Endothelial cell of umbilical vein (primary cell): ENCODE results near the gene TMEFF2. TPM values are rescaled to one million over a fixed set of nuclear protein-coding genes. Genes with fewer than 3 reads are reported as not detected.

ENCODE experiments used
- BruUV-seq: library from RNA; stranded (reverse); fragments of 400-500 nt; replicated peaks from 2 replicates; lab custom pipeline; 2021; lab: Mats Ljungman, UMichigan
- CTCF ChIA-PET: fragments of 300-600, 350-600 bp; sonication (Branson Sonifier 250); formaldehyde crosslinking; loops from one replicate; lab custom pipeline; 2021; ENCODE audit warnings: antibody characterized with exemption, inconsistent platforms; lab: Charles Lee
- POLR2A ChIA-PET: fragments of 300-600, 350-600 bp; sonication (Branson Sonifier 250); formaldehyde crosslinking; loops from one replicate; lab custom pipeline; 2021; ENCODE audit warnings: antibody characterized with exemption, inconsistent platforms; lab: Charles Lee
- DNase-seq: peaks from one replicate; pipeline ENCODE4 v3.0.0-alpha.2; 2011; ENCODE audit warnings: low read depth, low spot score
- FAIRE-seq: peaks from 2 replicates; lab custom pipeline; 2011; peaks lifted over from hg19 to GRCh38; lab: Jason Lieb, UNC
- H2AFZ ChIP-seq: 2 replicates; pipeline ENCODE4 v1.6.0; 2012; ENCODE audit warnings: low read depth, low read length, control low read depth, inconsistent platforms
- H3K27ac ChIP-seq: 2 replicates; pipeline ENCODE4 v1.5.1; 2011; ENCODE audit warnings: low read depth, mild to moderate bottlenecking, control low read depth, low read length, moderate library complexity; ENCODE audit not compliant: insufficient read depth
- H3K27me3 ChIP-seq, 2 experiments: 2 replicates each; pipeline versions ENCODE4 v1.6.0 to v1.6.1; 2011; ENCODE audit warnings: low read length in 2 of 2, mixed read lengths in 1 of 2; ENCODE audit not compliant: control insufficient read depth in 2 of 2, insufficient read depth in 2 of 2
- H3K36me3 ChIP-seq, 2 experiments: 2 replicates in 1 of 2; 3 replicates in 1 of 2; pipeline ENCODE4 v1.5.1; 2011; ENCODE audit warnings: low read length in 2 of 2, mild to moderate bottlenecking in 1 of 2, moderate library complexity in 1 of 2; ENCODE audit not compliant: control insufficient read depth in 2 of 2, insufficient read depth in 2 of 2; ENCODE audit errors: extremely low read depth in 1 of 2
- H3K4me1 ChIP-seq: 3 replicates; pipeline ENCODE4 v1.5.1; 2011; ENCODE audit warnings: mild to moderate bottlenecking, low read length; ENCODE audit not compliant: control insufficient read depth, insufficient read depth; ENCODE audit errors: extremely low read depth
- H3K4me2 ChIP-seq: 2 replicates; pipeline ENCODE4 v1.6.1; 2011; ENCODE audit warnings: low read length, control low read depth, mixed read lengths; ENCODE audit not compliant: insufficient read depth
- H3K4me3 ChIP-seq, 3 experiments: fragments of 200-600 bp in 1 of 3; sonication (generic), shearing (Covaris generic) in 1 of 3; replicated peaks in 1 of 3; 2 replicates each; pipeline ENCODE4 v1.5.1; 2011 to 2016; ENCODE audit warnings: control low read depth in 3 of 3, low read length in 3 of 3, mild to moderate bottlenecking in 2 of 3, inconsistent platforms in 1 of 3, low read depth in 1 of 3, moderate library complexity in 1 of 3; ENCODE audit not compliant: insufficient read depth in 1 of 3
- H3K79me2 ChIP-seq: 2 replicates; pipeline ENCODE4 v1.6.0; 2012; ENCODE audit warnings: low read length, inconsistent platforms; ENCODE audit not compliant: control insufficient read depth, insufficient read depth
- H3K9ac ChIP-seq: replicated peaks from 2 replicates; pipeline ENCODE3; 2011; ENCODE audit warnings: low read length, control low read depth; ENCODE audit not compliant: insufficient read depth; ENCODE audit errors: extremely low read depth
- H3K9me1 ChIP-seq: replicated peaks from 3 replicates; pipeline ENCODE4 v1.6.0; 2011; ENCODE audit warnings: mild to moderate bottlenecking, low read length; ENCODE audit not compliant: control insufficient read depth, insufficient read depth; ENCODE audit errors: extremely low read depth
- H3K9me3 ChIP-seq: replicated peaks from 2 replicates; pipeline ENCODE4 v1.5.1; 2012; ENCODE audit warnings: low read length, inconsistent platforms; ENCODE audit not compliant: control insufficient read depth, insufficient read depth
- H4K20me1 ChIP-seq: replicated peaks from 2 replicates; pipeline ENCODE3; 2011; ENCODE audit warnings: mild to moderate bottlenecking, low read length; ENCODE audit not compliant: control insufficient read depth, insufficient read depth; ENCODE audit errors: extremely low read depth
- EZH2 ChIP-seq: IDR thresholded peaks from 2 replicates; pipeline ENCODE4 v1.6.1; 2012; ENCODE audit warnings: borderline replicate concordance, low read depth, mild to moderate bottlenecking, moderate library complexity, low read length, inconsistent platforms; ENCODE audit not compliant: severe bottlenecking
- FOS ChIP-seq: IDR thresholded peaks from 2 replicates; pipeline ENCODE4 v1.6.1; 2011; ENCODE audit warnings: mild to moderate bottlenecking, low read length, moderate library complexity, borderline replicate concordance; ENCODE audit not compliant: insufficient read depth
- GATA2 ChIP-seq: IDR thresholded peaks from 2 replicates; pipeline ENCODE4 v1.7.0; 2011; ENCODE audit warnings: low read depth, mild to moderate bottlenecking, moderate library complexity, mixed read lengths, low read length; ENCODE audit not compliant: insufficient read length, insufficient read depth
- JUN ChIP-seq: IDR thresholded peaks from 2 replicates; pipeline ENCODE4 v1.6.1; 2011; ENCODE audit warnings: borderline replicate concordance, low read depth; ENCODE audit not compliant: insufficient read length, insufficient read depth
- MYC ChIP-seq: IDR thresholded peaks from one replicate; pipeline ENCODE4 v1.6.1; 2011; ENCODE audit warnings: mild to moderate bottlenecking, low read depth, low read length
- POLR2A ChIP-seq: IDR thresholded peaks from 2 replicates; pipeline ENCODE4 v1.6.1; 2012; ENCODE audit warnings: low read depth, mild to moderate bottlenecking, control low read depth, low read length
- POLR2AphosphoS5 ChIP-seq: IDR thresholded peaks from 2 replicates; pipeline ENCODE4 v1.6.1; 2012; ENCODE audit warnings: low read depth, mild to moderate bottlenecking, control low read depth, low read length, moderate library complexity; ENCODE audit not compliant: insufficient read depth
- dilution Hi-C: fragments of 300-500 bp; cut with MboI; formaldehyde crosslinking; loops from one replicate; pipeline ENCODE4 v1.15.0; 2019; ENCODE audit warnings: low sequenced_read_pairs; ENCODE audit not compliant: extremely low pct_ligation_motif_present
- intact Hi-C: fragments of 100-400 bp; cut with micrococcal nuclease; formaldehyde crosslinking; loops from one replicate; pipeline ENCODE4 v1.10.0; 2022
- polyA plus RNA-seq, 4 experiments: library from polyadenylated mRNA; depleted of rRNA in 3 of 4; stranded (reverse) in 3 of 4; unstranded in 1 of 4; fragments of >200 nt; gene quantifications; 2 replicates each; pipeline versions ENCODE4 v1.2.1 to v1.2.3, GENCODE V29; 2011 to 2012; ENCODE audit warnings: missing spikeins in 1 of 4
- total RNA-seq: library from RNA; stranded (reverse); gene quantifications from 2 replicates; pipeline ENCODE4 v1.2.3, GENCODE V29; 2021
- TF ChIP-seq, protein P1 (sequence below), 2 donors: IDR thresholded peaks; 1 replicate in 1 of 2; 2 replicates in 1 of 2; pipeline ENCODE4 v1.5.1; 2011; ENCODE audit warnings: low read length in 2 of 2, mild to moderate bottlenecking in 2 of 2, moderate library complexity in 2 of 2, control low read depth in 1 of 2, inconsistent platforms in 1 of 2, low read depth in 1 of 2; ENCODE audit not compliant: insufficient read depth in 1 of 2; ENCODE audit errors: extremely low read depth in 1 of 2
- TF ChIP-seq, protein P2 (sequence below): IDR thresholded peaks from 2 replicates; pipeline ENCODE4 v1.6.1; 2011; ENCODE audit not compliant: insufficient read depth, insufficient read length

The TMEFF2 gene
- total and polyA plus RNA-seq, 2 donors (not counting 3 experiments of a cell fraction or from before 2014, with no cell fraction given): 0.18 to 0.20 TPM

DNA sequence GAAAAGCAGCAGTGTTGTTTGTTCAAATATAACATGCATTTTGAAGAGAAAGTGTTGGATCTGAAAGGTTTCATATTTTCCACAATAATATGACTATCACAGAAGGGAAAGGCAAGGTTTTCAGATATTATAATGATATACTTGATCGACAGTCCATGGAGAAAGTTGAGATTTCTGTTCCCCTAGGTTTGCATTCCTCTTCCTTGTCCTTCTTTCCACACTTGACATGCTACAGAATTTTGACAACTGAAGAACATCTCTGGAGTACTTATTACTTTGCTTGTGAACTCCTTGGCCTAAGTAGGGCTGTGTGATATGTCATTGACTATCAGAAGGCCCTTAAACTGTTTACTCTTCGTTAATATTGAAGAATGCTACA is 46.5 kb downstream of the TMEFF2 start:
- TF ChIP-seq FOS: no peak
- no peak for TF ChIP-seq EZH2
- TF ChIP-seq, protein P1, sequence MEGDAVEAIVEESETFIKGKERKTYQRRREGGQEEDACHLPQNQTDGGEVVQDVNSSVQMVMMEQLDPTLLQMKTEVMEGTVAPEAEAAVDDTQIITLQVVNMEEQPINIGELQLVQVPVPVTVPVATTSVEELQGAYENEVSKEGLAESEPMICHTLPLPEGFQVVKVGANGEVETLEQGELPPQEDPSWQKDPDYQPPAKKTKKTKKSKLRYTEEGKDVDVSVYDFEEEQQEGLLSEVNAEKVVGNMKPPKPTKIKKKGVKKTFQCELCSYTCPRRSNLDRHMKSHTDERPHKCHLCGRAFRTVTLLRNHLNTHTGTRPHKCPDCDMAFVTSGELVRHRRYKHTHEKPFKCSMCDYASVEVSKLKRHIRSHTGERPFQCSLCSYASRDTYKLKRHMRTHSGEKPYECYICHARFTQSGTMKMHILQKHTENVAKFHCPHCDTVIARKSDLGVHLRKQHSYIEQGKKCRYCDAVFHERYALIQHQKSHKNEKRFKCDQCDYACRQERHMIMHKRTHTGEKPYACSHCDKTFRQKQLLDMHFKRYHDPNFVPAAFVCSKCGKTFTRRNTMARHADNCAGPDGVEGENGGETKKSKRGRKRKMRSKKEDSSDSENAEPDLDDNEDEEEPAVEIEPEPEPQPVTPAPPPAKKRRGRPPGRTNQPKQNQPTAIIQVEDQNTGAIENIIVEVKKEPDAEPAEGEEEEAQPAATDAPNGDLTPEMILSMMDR (IDR thresholded peaks at IDR 0.05; ENCODE audit: extremely low read depth in 1 of 2, insufficient read depth in 1 of 2, low read depth in 1 of 2, low read length in 2 of 2): no peak
- no peak for TF ChIP-seq POLR2A
- TF ChIP-seq POLR2AphosphoS5: no peak
- TF ChIP-seq JUN: no peak
- TF ChIP-seq GATA2: no peak
- TF ChIP-seq MYC: no peak
- TF ChIP-seq, protein P2, sequence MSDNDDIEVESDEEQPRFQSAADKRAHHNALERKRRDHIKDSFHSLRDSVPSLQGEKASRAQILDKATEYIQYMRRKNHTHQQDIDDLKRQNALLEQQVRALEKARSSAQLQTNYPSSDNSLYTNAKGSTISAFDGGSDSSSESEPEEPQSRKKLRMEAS: no peak
- H3K4me1 ChIP-seq: peaks cover 6% of the 10 kb centered on the region
- H3K4me2 ChIP-seq: no peak overlapping the region
- POLR2A ChIA-PET: no interaction called here
- no peak overlapping the region for H3K27ac ChIP-seq
- no peaks in the 10 kb centered on the region for H3K9me3 ChIP-seq
- no peaks in the 10 kb centered on the region for H3K36me3 ChIP-seq
- no peaks in the 10 kb centered on the region for H3K79me2 ChIP-seq
- DNase-seq (no peak), FAIRE-seq (no peak)
- CTCF ChIA-PET: interaction anchor here (1.4 to 1.6 kb wide), 4 partner anchors 14 to 336 kb away, joined by 4 to 10 read pairs (median 6); no protein-coding TSS in a partner anchor
- no peaks in the 10 kb centered on the region for H3K9me1 ChIP-seq
- no peak overlapping the region for H3K9ac ChIP-seq
- H3K4me3 ChIP-seq: no peak overlapping the region
- no peaks in the 10 kb centered on the region for H3K27me3 ChIP-seq
- H2AFZ ChIP-seq: peak overlapping the region; percentile 14
- intact Hi-C loops: no loop called here
- BruUV-seq: no TSS peak
- H4K20me1 ChIP-seq: no peaks in the 10 kb centered on the region
- dilution Hi-C loops: no loop called here
